Mesothelial cell of epicardium (in vitro differentiated cells): ENCODE measurements around the gene DNAJC13. TPM values are rescaled to one million over a fixed set of nuclear protein-coding genes. Genes with fewer than 3 reads are reported as not detected.

Experiments used
- DNase-seq, 2 experiments: peaks; one replicate each; pipeline ENCODE4 v3.0.0; 2021; ENCODE audit warnings: low spot score in 2 of 2; ENCODE audit not compliant: unreplicated experiment in 2 of 2
- H3K27ac Mint-ChIP-seq: 2 replicates; pipeline ENCODE4 v1.8.0; 2021; ENCODE audit warnings: mixed read lengths
- H3K27me3 Mint-ChIP-seq: 2 replicates; pipeline ENCODE4 v1.8.0; 2021; ENCODE audit warnings: low read depth, mixed read lengths
- H3K36me3 Mint-ChIP-seq: 2 replicates; pipeline ENCODE4 v1.8.0; 2021; ENCODE audit warnings: mixed read lengths
- H3K4me1 Mint-ChIP-seq: 2 replicates; pipeline ENCODE4 v1.8.0; 2021; ENCODE audit warnings: mixed read lengths
- H3K4me3 Mint-ChIP-seq: 2 replicates; pipeline ENCODE4 v1.8.0; 2021; ENCODE audit warnings: mild to moderate bottlenecking, moderate library complexity, mixed read lengths
- H3K9me3 Mint-ChIP-seq: 2 replicates; pipeline ENCODE4 v1.8.0; 2021; ENCODE audit warnings: mixed read lengths
- total RNA-seq: library from RNA; stranded (reverse); gene quantifications from 3 replicates; pipeline ENCODE4 v1.2.1, GENCODE V29; 2021
- TF ChIP-seq, protein P1 (sequence below): fragments of 200-600 bp; sonication (generic); IDR thresholded peaks from one replicate; pipeline ENCODE4 v1.5.0; 2021; ENCODE audit warnings: antibody characterized with exemption; ENCODE audit not compliant: unreplicated experiment

DNAJC13 gene
- total RNA-seq, 1 donor from 2014 or later = 37.8 TPM

DNA sequence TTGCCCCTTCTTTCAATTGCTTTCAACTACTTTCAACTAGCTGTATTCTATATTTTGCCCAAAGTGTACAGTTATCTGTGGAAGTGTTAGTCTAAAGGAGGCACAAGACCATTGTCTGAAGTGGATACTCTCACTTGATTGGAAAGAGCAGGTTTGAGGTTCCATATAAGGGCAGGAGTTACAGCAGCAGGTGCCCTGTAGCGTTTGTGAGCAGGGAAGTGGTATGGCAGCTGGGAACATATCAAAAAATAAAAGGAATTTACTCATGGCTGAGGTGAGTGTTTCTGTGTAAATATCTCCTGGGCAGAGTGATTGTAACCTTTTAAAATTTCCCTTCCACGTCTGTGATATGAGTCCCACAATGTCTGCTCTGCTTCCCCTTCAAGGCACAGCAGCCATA, 38.5 kb upstream of the DNAJC13 start:
- H3K27ac Mint-ChIP-seq = no peak overlapping the region
- H3K4me3 Mint-ChIP-seq = no peak overlapping the region
- TF ChIP-seq, protein P1, sequence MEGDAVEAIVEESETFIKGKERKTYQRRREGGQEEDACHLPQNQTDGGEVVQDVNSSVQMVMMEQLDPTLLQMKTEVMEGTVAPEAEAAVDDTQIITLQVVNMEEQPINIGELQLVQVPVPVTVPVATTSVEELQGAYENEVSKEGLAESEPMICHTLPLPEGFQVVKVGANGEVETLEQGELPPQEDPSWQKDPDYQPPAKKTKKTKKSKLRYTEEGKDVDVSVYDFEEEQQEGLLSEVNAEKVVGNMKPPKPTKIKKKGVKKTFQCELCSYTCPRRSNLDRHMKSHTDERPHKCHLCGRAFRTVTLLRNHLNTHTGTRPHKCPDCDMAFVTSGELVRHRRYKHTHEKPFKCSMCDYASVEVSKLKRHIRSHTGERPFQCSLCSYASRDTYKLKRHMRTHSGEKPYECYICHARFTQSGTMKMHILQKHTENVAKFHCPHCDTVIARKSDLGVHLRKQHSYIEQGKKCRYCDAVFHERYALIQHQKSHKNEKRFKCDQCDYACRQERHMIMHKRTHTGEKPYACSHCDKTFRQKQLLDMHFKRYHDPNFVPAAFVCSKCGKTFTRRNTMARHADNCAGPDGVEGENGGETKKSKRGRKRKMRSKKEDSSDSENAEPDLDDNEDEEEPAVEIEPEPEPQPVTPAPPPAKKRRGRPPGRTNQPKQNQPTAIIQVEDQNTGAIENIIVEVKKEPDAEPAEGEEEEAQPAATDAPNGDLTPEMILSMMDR = no peak
- peaks cover 3% of the 10 kb centered on the region for H3K4me1 Mint-ChIP-seq
- peaks cover 5% of the 10 kb centered on the region for H3K36me3 Mint-ChIP-seq
- H3K9me3 Mint-ChIP-seq = peaks cover 5% of the 10 kb centered on the region
- no peaks in the 10 kb centered on the region for H3K27me3 Mint-ChIP-seq
- no peak for DNase-seq

DNA sequence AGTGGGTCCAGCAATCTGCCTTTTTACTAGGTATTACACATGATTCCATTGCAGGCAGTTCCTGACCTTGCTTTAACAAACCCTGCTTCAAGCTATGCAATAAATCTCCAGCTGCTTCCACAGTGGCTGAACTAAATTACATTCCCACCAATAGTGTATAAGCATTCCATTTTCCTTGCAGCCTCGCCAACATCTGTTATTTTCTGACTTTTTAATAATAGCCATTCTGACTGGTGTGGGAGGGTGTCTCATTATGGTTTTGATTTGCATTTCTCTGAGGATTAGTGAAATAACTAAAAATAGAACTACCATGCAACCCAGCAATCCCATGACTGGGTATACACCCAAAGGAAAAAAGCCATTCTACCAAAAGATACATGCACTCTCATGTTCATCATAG, 36.4 kb upstream of the DNAJC13 start:
- H3K36me3 Mint-ChIP-seq = peaks cover 5% of the 10 kb centered on the region
- DNase-seq = no peak
- peaks cover 3% of the 10 kb centered on the region for H3K4me1 Mint-ChIP-seq
- no peaks in the 10 kb centered on the region for H3K27me3 Mint-ChIP-seq
- no peak overlapping the region for H3K27ac Mint-ChIP-seq
- no peak overlapping the region for H3K4me3 Mint-ChIP-seq
- TF ChIP-seq, protein P1 = no peak
- peaks cover 5% of the 10 kb centered on the region for H3K9me3 Mint-ChIP-seq

DNA sequence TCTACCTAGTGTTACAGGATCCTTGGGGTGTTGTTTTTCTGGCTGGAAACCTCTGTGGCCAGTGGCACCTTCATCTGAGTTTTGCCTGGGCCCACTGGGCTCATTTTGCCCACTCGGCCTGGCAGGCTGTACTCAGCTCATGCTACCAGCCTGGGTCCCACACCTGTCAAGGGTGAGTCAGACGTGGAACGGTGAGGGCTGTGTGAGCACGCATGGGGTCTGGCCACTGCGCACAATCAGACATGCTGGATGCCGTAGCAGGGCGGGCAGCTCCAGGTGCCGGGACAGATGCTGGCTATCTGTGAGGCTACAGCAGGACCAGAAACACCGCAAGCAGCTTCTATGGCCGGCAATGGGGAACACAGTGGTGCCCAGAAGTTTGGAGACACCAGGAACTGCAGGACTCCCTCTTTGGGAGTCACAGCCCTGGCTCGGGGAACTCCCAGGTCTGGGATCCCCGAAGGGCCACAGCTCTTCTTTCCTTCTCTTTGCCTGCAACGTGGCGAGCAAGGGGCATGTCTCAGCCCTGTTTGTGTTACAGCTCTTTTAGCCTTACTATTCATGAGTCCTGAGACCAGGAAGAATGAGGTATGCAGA, 35.9 kb upstream of the DNAJC13 start:
- Mint-ChIP-seq H3K27me3 (peaks cover 3% of the 10 kb centered on the region), H3K27ac (no peak overlapping the region), H3K36me3 (peaks cover 5% of the 10 kb centered on the region), H3K9me3 (peaks cover 5% of the 10 kb centered on the region), H3K4me1 (peaks cover 3% of the 10 kb centered on the region), H3K4me3 (no peak overlapping the region)
- DNase-seq = no peak
- TF ChIP-seq, protein P1 = no peak

DNA sequence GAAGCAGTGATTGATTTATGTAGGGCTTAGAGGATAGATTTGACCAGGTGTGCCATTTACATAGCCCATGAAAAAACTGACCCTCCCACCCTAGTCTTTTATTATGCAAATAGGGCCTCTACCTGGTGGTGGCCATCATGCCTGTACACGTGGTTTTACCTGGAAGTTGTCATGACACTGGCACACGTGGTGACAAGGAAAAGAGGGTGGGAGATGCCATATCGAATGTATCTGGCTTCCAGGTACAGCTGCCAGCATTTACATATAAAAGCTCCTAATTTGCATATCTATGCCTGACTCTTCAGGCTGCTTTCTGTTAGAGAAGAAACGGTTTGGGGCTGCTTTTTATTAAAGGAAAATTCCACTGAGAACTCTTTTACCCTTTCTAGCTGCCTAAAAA, 35.0 kb upstream of the DNAJC13 start:
- H3K4me1 Mint-ChIP-seq = peaks cover 3% of the 10 kb centered on the region
- no peak for DNase-seq
- peaks cover 5% of the 10 kb centered on the region for H3K9me3 Mint-ChIP-seq
- peaks cover 5% of the 10 kb centered on the region for H3K36me3 Mint-ChIP-seq
- TF ChIP-seq, protein P1 = no peak
- H3K4me3 Mint-ChIP-seq = no peak overlapping the region
- peaks cover 7% of the 10 kb centered on the region for H3K27me3 Mint-ChIP-seq
- H3K27ac Mint-ChIP-seq = no peak overlapping the region

DNA sequence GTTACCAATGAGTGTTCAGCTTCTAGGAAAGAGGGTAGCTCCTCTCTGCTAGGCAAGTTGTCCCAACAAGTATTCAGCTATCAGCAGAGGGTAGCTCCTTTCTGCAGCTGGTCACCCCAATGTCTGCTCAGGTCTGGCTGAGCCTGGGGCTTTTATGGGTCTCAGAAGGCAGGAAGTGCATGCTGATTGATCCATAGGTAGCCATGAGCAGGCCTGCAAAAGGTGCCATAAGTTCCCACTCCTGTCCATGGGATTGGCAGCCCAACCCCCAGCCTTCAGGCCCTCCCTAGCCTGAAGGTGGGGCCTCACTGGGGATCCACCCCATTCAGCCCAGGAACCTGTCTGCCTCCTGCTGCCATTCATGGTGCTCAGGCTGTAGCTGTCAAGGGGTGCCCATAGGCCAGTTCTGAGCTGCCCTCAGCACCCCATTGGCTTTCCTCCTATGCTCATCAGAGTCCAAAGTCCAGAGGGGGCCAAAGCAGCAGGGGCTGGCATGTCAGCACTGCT, 34.6 kb upstream of the DNAJC13 start:
- Mint-ChIP-seq H3K27ac (no peak overlapping the region), H3K4me3 (no peak overlapping the region), H3K27me3 (peaks cover 8% of the 10 kb centered on the region), H3K4me1 (peaks cover 3% of the 10 kb centered on the region), H3K9me3 (peaks cover 5% of the 10 kb centered on the region), H3K36me3 (peaks cover 4% of the 10 kb centered on the region)
- TF ChIP-seq, protein P1 = no peak
- no peak for DNase-seq
